ENCODE measurements around the gene ABCF2.
A peak's percentile ranks its signal among the peaks of the same experiment; 100 is the strongest.

Gene ABCF2

DNA sequence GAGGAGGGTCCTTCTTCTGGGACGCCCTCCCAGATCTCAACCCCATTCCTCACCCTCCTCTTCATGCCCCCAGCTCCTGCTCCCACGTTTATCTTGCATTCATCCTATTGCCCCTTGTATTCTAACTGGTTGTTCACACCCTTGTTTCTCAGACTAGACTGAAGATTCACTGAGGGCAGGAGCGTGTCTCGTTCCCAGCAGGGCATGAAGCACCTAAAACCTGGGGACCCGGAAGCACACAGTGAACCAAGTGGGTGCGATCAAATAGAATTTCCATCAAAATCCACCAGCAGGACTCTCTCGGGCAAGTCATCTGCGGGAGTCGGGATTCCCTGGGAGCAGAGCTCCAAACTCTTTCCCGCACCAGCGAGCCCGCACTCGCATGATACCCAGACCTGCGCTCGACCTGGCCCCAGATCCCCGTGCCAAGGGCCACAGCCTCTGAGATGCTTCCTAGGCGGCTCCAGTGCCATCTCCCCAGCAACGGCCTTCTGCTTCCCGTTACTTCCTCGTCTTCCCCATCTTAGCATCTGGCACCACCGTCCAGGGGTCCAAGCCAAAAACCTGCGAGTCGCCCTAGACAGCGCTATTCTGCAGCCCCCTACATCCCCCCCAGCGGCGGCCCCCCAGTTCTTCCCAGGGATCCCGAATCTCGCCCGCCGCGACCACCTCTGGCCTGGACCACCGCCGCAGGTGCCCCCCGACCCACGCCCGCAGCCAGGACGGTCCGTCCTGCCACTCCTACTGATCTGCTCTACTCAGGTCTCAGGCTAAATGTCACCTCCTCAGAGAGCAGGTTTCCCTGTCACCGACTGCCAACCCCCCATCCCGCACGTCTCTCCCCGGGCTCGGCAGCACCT, 53.4 kb downstream of the ABCF2 start:
- Mint-ChIP-seq H3K36me3 (ENCODE audit: low read depth) (no peaks in the 10 kb centered on the region), H3K27ac (no peak overlapping the region), H3K4me1 (ENCODE audit: low read depth) (peaks cover 9% of the 10 kb centered on the region), H3K9me3 (no peaks in the 10 kb centered on the region), H3K4me3 (no peak overlapping the region), H3K27me3 (peaks cover 49% of the 10 kb centered on the region)

DNA sequence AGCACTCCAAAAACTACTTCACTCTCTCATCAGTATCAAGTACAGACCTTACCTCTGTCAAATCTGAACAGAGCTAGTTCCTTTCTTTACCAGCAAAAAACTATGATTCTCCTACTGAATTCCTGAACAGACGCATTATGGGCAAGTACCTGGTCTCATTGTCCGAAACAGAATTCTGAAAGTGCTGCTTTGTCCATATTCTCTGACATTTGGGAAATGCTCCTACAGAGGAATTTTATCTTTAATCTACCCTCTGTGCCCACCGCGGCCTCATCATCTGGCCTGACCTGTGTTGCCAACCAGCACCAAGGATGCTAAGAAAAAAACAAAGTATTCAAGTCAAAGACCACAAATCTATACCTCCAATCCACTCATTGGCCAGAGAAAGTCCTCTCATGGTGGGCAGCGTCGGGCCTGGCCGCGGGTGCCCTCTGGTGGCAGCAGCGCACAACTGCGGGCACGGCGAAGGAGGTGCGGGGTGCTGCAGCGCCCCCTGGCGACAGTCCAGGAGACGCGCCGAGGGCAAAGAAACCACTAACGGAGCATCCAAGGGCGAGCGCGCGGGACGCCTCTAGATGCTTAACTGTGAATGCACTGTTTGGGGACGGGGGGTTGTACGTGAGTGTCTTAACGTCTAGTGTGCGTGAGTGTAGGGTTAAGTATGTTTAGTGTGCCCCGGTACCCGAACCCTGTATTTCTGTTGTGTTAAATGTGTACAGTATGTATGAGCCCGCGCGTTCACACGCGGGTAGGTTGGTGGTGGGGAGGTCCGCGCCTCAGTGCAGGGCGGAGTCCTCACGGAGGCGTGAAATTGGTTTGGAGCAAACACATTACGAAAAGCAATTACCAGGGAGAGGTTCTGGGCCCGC, 54.5 kb downstream of the ABCF2 start:
- Mint-ChIP-seq H3K27me3 (peaks cover 54% of the 10 kb centered on the region), H3K36me3 (ENCODE audit: low read depth) (no peaks in the 10 kb centered on the region)

DNA sequence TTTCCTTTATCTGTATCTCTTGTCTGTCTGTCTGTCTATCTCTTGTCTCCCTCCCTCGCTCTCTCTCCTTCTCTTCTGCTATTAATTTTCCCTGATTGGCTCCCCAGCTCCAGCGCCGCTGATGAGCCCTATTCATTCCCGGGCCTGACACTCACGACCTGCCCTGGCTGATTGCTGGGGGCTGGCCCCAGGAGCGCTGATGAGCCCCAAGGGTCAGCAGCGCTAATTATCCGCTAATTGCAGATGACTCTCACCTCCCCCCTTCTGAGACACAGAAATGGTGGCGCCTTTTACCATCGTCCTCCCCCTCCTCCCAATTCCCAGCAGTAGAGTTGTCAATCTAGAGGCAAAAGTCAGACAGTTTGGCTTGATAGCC, 58.2 kb downstream of the ABCF2 start:
- Mint-ChIP-seq H3K27me3 (peaks cover 53% of the 10 kb centered on the region), H3K27ac (no peak overlapping the region), H3K4me3 (peak overlapping the region; percentile 64), H3K4me1 (ENCODE audit: low read depth) (peaks cover 12% of the 10 kb centered on the region), H3K36me3 (ENCODE audit: low read depth) (no peaks in the 10 kb centered on the region), H3K9me3 (no peaks in the 10 kb centered on the region)

More for the DNA sequence above, 54.5 kb downstream of the ABCF2 start:
- H3K4me3 Mint-ChIP-seq: no peak overlapping the region
- H3K4me1 Mint-ChIP-seq (ENCODE audit: low read depth): peaks cover 12% of the 10 kb centered on the region
- H3K27ac Mint-ChIP-seq: peak overlapping the region; percentile 52
- H3K9me3 Mint-ChIP-seq: no peaks in the 10 kb centered on the region

DNA sequence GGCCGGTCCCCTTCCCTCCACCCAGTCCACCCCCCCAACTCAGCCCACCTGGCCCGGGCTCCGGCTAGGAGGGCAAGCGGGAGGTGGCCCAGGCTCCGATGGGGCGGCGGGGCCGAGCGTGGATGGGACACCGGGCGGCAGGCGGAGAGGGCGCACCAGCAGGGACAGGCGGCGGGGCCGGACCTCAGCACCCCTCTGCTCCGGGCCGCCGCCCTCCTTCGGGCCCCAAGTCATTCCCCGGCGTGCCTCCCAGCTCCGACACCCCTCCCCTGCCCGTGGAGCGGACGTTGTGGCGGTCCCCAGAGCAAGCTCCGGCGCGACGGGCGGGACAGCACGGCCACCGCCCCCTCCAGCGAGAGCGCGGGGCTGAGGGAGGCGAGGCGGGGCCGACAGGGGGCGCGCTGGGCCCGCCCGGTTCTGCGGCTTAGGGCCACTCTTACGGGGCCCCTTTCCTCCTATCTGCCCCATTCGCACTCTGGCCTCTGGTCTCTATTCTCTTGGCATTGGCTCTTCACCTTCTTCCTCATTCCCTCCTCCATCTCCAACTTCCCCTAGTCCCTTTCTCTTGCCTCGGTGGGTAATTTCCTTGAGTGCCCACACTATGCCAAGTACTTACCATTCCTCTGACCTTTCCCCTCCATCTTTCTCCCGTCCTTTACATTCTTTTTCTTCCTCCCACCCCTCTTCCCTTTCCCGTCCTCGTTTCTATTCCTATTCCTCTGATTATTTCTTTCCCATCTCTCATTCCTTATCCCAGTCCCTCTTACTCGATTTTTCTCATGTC, 58.8 kb downstream of the ABCF2 start:
- H3K36me3 Mint-ChIP-seq (ENCODE audit: low read depth): no peaks in the 10 kb centered on the region
- H3K4me3 Mint-ChIP-seq: peak overlapping the region; percentile 64
- peaks cover 12% of the 10 kb centered on the region for H3K4me1 Mint-ChIP-seq (ENCODE audit: low read depth)
- no peak overlapping the region for H3K27ac Mint-ChIP-seq
- no peaks in the 10 kb centered on the region for H3K9me3 Mint-ChIP-seq
- H3K27me3 Mint-ChIP-seq: peaks cover 47% of the 10 kb centered on the region

DNA sequence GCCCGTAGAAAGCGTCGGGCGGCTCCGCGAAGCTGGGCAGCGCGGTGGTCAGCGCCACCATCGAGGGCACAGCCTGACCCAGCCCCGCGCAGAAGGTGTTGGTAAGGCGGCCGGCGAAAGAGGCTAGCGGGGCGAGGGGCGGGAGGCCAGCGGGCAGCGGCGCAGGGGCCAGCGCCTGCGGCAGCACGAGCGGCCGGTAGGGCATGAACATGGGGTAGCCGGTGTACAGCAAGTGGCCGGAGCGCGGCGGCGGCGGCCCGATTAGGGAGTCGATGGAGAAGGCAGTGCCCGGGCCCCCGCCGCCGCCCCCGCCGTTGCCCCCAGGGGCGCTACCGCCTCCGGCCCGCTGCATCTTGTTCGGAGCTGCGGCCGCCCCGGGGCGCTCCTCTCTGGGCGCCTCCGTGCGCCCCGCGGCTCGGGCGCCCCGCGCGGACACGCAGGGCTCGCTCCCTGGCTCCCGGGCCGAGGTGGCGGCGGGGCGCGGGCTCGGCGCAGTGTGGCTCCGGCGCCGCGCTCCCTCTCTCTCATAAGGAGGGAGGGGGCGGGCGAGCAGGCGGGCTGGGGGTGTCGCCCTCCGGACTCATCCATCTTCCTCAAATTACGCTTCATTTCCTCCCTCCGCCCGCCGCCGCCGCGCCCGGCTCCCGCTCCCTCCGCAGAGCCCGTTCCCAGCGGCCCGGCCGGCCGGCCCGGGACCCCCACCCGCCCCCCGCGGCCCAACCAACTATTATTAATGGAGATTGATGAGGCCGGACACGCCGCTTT, 59.6 kb downstream of the ABCF2 start, which contains the start of gene GBX1:
Gene GBX1 (minus strand): TSS at position 498 of the 765 bp plus-strand sequence. CDS start 146 bp downstream, at position 352.
- H3K36me3 Mint-ChIP-seq (ENCODE audit: low read depth): no peaks in the 10 kb centered on the region
- H3K4me1 Mint-ChIP-seq (ENCODE audit: low read depth): peaks cover 8% of the 10 kb centered on the region
- H3K9me3 Mint-ChIP-seq: no peaks in the 10 kb centered on the region
- H3K27ac Mint-ChIP-seq: no peak within 1 kb of the TSS
- H3K4me3 Mint-ChIP-seq: peak within 1 kb of the TSS; percentile 64
- peaks cover 39% of the 10 kb centered on the region for H3K27me3 Mint-ChIP-seq

DNA sequence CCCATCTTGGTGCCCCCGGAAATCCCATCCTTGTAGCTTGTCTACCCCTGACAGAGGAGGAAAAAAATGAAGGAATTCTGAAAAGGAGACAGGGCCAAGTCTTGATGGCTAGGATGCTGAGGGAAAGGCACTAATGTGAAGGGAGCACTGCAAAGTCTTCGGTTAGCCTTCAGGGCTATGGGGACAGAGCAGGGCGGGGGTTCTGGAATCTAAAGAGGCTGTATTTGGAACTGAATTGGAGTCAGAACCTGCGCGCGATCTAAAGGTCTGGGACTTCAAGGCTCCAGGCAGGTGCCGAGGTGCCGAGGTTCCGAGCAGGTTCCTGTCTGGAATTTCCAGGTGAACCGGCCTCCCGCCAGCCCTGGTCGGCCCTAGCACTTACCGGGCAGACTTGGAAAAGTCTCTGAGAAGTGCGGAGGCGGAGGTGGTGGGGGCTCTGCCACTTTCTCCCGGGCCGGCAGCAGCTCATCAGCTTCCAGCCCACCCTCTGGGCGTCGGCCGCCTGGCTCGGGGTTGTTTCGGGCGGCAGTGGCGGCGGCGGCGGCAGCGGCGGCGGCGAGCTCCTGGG, 60.3 kb downstream of the ABCF2 start:
- no peaks in the 10 kb centered on the region for H3K36me3 Mint-ChIP-seq (ENCODE audit: low read depth)
- peaks cover 34% of the 10 kb centered on the region for H3K27me3 Mint-ChIP-seq
- H3K4me1 Mint-ChIP-seq (ENCODE audit: low read depth): peaks cover 5% of the 10 kb centered on the region
- no peak overlapping the region for H3K27ac Mint-ChIP-seq
- H3K9me3 Mint-ChIP-seq: no peaks in the 10 kb centered on the region
- H3K4me3 Mint-ChIP-seq: peak overlapping the region; percentile 45
